KOPT-K1 (cell line): ENCODE measurements around the gene SELPLG.

Source experiments
- H3K27ac ChIP-seq: fragments of 200-600 bp; sonication (generic); 2 replicates; pipeline ENCODE4 v1.5.1; 2016; ENCODE audit warnings: antibody characterized with exemption, mild to moderate bottlenecking, low read depth, low read length; ENCODE audit not compliant: poor library complexity, severe bottlenecking
- H3K36me3 ChIP-seq: fragments of 200-600 bp; sonication (generic); 2 replicates; pipeline ENCODE4 v1.5.1; 2017; ENCODE audit warnings: antibody characterized with exemption, mild to moderate bottlenecking, low read length, moderate library complexity; ENCODE audit not compliant: insufficient read depth
- H3K9me3 ChIP-seq: fragments of 200-600 bp; sonication (generic); 2 replicates; pipeline ENCODE4 v1.5.1; 2017; ENCODE audit warnings: antibody characterized with exemption, low read length, mild to moderate bottlenecking; ENCODE audit not compliant: insufficient read depth, poor library complexity, severe bottlenecking

Gene SELPLG

DNA sequence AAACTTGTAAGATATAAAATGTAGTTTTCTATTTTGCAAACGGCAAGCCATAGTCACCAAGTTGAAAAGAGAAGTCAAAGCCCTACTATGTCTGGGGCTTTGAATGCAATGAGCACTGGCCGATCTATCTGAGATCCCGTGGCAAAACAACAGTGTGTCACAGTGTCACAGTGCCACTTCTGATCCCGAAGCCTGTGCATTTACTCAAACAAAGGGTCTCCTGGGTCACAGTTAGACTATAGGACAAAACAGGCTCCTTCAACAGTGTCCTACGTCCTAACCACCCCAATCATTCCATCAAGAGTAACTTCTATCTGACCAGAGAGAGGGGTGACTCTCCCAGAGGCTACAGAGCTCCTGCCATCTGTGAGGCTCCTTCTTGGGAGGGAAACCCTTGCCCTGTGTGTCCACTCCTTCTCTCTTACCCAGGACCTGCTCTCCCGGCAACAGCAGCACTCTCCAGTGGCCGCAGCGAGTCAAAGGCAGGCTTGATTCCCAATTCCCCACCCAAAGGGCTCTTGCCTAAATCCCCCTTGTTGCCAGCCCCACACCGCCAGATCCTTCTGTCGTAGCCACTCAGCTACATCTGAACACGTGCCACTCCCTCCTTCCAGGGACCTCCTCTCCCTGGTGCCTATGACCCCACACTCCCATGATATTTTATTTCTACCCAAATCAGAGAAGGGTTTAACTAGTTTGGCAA, 14.0 kb upstream of the SELPLG start:
- Histone ChIP-seq H3K9me3 (no peaks in the 10 kb centered on the region), H3K36me3 (peaks cover 38% of the 10 kb centered on the region), H3K27ac (no peak overlapping the region)

DNA sequence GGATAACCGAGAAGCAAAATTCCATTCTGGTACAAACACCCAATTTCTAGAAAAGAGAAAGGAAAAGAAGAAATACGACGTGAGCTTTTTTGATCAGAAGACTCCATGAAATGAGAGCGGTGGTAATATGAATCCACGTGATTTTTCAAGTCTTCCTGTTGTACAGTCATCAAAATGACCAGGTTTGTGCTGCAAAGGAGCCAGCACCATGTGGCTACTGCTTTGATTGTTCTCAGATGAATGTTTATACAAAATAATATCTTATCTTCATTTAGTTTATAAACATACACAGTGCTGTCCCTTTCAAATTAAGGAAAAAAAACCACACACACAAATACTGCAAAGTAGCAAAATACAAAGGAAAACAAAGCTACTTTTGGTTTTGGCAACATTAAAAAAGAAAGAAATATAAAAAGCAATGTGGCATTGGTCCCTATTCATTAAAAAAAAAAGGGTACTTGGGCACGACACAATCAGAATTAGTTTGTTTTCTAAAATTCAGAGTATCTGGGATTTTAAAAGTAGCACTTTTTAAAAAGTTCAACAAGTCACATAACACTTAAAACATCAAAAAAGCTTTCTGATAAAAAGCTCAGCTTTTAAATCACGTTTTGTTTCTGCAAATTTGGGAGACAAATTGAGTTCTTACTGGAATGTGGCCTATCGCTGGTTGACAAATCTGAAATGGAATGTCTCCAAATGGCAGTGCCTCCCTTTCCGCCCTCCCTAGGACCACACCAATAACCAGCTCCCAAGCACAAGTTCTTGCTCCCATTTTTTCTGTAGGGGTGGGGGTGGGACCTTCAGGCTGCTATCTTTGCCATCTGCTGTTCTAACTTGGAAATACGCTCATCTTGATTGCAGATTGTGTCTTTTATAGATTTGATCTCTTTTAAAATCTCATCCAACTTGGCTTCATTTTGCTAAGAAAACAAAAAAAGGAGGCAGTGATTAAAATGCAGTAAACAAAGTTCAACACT, 13.2 kb upstream of the SELPLG start:
- H3K9me3 ChIP-seq: no peaks in the 10 kb centered on the region
- peaks cover 30% of the 10 kb centered on the region for H3K36me3 ChIP-seq
- peak overlapping the region; percentile 58 for H3K27ac ChIP-seq

DNA sequence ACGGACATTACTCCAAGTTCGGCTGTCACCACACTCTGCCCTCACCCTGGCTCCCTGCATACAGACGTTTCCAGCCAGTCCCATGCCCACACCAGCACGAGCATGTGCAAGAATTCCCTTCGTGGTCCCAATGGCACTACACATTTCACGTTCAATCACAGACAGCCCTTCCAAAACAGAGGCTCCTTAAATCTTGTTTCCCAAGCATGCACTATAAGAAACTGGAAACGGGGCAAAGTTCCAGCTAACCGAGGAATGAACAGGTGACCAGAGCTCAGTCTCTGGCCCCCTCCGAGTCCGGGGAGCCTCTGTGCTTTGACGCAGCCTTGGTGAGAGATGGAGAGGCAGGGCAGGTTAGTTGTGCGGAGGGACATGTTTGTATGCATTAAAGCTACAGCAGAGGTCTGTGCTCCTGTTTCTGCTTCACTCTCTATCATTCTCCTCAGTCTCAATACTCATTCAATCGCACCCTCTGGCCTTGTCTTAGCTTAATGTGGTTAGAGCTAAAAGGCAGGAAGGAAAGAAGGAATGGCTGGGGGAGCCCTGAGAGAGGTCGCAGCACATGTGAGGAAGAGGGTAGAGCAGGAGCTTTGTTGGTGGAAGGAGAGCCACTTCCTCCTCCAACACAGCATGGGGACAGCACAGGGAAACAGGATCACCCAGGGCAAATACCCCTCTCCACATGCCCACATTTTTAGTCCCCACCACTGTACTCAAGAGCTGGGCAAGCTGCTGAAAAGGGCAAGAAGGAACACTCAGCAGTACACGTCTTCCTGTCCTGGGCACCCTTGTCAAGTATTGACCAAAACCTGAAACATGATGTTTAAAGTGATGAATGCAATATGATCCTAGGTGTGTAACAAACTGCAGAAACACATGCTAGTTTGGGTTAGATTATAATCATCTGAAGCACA, 12.2 kb upstream of the SELPLG start:
- Histone ChIP-seq H3K9me3 (no peaks in the 10 kb centered on the region), H3K36me3 (peaks cover 22% of the 10 kb centered on the region), H3K27ac (peak overlapping the region; percentile 58)

DNA sequence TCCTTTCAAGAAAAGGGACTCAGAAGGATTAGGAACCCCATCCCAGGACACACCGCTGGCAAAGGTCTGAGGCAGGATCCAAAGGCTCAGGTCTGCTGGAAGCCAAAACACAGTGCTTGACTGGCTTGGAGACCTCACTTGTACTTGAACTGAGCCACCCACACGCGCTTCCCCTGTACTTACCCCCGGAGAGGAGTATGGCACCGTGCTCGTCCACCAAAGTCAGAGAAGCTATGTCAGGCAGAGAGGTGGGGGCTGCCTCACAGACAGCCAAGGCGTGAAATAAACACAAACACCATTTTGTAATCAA, 11.1 kb upstream of the SELPLG start:
- H3K36me3 ChIP-seq: peaks cover 13% of the 10 kb centered on the region

DNA sequence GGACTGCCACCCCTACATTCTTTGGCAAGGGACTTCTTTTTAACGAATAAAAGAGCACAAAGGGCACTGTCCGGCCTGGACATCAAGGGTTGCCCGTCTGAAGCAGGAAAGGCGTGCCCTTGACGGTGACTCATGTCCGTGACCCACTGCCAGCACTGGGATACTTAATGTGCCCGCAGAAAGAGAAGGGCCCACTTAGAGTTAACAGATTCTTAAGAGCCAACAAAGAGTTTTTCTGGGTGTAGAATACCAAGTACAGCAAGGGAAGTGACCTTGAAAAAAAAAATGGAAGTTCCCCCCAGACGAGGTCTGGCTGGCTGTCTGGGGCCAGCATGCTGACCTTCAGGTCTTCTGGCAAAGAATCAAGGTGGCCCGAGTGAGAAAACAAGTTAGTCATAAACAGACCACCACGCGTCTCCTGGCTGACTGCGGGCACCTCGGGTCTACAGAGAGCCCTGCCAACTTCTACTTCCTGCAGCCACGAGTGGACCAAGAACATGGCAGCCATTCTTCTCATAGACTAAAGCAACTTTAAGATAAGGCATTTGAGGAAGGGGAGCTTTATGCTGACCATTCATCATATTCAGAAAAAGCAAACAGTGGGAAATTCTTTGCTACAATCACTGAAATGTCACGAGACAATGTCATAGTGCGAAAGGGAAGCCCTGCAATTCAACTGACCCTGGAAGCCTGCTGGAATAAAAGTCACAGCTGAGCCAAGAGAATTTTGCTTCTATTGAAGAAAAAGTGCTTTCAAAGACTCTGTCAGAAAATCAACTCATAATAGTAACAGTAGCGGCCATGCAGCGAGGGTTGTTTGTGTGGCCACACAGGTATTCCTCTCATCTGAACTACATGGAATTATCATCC, 10.5 kb upstream of the SELPLG start:
- Histone ChIP-seq H3K27ac (peak overlapping the region; percentile 58), H3K9me3 (no peaks in the 10 kb centered on the region), H3K36me3 (peaks cover 13% of the 10 kb centered on the region)

More for the DNA sequence above, 11.1 kb upstream of the SELPLG start:
- peak overlapping the region; percentile 58 for H3K27ac ChIP-seq
- H3K9me3 ChIP-seq: no peaks in the 10 kb centered on the region

DNA sequence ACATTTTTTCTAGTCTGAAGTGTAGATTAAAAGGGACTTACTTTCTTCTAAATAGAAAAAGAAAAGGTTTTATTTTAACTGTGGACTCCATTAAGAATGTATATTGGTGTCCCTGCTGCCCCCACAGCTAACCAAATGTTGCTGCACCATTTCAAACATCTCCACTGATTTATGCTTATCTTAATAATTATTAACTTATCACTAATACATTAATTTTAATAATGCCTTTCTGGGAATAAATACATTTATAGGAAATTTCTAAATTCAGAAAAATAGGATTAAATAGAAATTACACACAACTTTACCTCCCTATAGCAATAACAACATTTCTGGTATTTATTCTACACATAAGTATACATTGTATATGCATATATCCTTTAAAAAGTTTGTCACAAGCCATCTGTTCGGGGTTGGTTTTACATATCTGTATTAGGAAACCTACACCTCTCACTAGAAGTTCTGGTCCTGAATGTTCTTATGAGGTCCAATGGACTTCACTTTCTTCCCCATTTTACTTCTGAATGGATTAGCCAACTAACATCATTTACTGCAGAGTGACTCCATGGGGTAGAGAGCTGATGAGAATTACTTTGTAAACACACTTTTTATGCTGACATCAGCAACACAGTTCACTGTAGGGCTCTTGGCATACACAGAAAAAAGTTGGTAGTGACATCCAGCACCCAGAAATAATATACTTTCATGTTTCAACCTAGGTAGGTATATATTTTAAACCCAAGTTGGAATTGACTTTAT, 9.4 kb upstream of the SELPLG start:
- H3K27ac ChIP-seq: no peak overlapping the region
- H3K9me3 ChIP-seq: no peaks in the 10 kb centered on the region
- H3K36me3 ChIP-seq: peaks cover 4% of the 10 kb centered on the region; the same call in 1 of the 2 replicates

DNA sequence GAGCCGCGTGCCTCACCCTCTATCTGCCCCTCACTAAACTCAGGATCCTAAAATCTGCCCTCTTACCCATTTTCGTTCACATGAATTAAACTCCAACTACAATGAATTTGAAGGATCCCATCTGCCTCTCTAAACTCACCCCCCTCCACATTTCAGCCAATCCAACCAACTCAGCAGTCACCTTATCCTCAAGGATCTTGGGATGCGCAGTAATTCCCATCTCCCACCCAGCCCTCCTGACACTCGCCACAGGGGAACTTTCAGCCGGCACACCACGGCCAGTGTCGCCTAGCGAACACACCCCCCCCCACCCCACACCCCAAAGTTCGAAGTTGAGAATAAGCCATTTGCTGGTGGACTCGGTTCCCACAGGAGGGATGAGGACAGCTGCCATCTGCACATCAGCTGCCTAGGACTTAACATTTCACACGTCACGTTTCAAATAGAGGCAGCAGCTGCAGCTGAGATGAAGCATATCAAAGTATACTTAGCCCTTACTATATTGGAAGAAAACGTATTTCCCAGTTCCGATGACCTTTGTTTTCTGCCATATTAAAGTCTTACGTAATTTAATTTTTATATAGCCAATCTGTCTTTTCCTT, 8.7 kb upstream of the SELPLG start:
- Histone ChIP-seq H3K36me3 (no peaks in the 10 kb centered on the region), H3K27ac (peak overlapping the region; percentile 48), H3K9me3 (no peaks in the 10 kb centered on the region)

DNA sequence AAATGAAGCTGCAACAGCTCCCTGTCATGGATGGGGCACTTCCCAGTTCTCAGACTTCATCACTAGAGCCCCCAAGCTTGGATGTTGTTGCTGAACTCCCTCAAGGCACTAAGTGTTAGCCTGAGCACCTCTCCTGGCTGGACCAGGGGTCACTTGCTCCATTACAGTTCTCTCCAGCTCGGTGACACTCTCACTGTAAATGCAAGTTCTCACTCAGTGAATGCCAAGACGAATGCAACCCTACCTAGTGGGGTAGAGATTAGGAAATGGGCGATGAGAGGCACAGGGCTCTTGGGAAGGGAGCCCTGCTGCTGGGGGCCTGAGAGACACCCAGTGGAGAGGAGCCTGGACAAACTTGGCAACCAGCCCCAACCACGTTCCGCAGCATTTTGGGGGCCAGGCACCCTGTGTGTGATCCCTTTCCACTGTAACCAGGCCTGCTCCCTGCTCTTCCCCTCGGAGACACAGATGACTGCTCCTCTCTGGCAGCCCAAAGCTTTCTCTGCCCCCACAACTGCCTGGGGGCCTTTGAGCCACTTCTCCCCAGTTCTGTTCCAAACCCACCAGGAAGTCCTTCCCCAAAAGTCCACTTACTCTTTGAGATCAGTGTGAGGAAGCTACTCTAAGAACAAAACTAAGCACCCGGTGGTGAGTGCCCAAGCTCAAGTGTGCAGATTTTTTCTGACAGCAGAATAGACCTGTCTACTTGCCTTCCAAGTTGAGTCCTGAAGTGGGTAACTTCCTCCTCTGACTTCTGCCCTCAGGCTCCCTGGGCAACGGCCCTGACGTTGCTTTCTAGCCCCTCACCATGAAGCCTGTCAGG, 8.0 kb upstream of the SELPLG start:
- Histone ChIP-seq H3K9me3 (no peaks in the 10 kb centered on the region), H3K36me3 (no peaks in the 10 kb centered on the region), H3K27ac (peak overlapping the region; percentile 48)

DNA sequence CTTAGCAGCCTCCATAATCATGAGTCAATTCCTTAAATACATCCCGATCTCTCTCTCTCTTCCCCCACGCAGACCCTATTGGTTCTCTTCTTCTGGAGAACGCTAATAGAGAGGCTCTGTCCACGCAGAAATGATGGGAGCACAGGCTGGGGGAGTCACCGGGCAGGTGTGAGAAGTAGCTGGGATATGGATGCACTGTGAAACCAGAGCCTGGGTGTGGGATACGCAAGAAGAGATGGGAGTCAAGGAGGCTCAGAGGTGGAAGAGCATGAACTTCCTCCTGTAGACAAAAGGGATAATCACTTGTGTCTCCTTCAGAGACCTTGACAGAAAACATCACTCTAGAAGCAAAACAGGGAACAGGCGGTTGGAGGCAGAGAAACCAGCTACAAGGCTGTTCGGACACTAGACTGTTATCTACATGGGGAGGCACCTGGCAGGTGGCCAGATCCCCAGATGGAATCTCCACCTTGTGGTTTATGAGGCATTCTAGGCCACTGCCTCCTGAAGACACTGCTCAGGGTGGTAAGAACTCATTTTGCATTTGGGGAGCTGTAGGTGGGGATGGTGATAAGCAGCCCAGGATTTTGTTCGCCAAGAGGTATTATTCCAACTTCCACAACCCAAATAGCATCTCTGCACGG, 7.2 kb upstream of the SELPLG start:
- Histone ChIP-seq H3K36me3 (no peaks in the 10 kb centered on the region), H3K9me3 (no peaks in the 10 kb centered on the region), H3K27ac (peak overlapping the region; percentile 48)

DNA sequence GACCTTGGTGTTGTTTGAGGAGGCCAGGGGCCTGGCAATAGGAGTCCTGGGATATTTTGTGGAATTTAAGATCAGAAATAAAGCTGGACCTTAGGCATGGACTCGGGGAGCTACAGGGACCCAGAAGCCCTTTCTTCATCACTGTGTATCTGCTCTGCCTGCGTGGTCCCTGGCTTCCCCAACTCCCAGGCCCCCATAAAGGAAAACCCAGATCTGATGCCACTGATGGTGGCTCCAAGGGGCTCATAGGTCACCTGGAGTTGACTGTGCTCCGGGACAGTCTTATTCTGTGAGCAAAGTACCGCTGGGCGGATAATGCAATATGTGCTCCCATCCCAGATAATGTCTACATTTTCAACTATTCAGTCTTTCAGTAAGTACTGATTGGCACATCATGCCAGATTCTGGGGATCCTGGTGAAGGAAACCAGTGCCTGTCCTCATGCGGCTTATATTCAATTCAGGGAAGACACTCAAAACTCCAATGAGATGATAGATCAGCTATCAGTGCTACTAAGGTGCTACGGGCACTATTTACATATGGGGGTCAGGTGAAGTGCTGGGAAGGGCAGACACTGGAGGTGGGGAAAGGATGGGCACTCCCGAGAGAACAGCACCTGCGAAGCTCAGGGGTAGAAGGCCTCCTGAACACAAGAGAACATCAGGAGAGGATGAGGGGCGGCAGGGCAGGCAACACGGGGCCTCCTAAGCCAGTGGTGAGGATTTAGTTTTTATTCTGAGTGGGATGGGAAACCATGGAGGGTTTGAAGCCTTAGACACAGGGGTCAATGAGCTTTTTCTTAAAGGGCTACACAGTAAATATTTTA, 5.5 kb upstream of the SELPLG start:
- H3K27ac ChIP-seq: peak overlapping the region; percentile 99
- H3K36me3 ChIP-seq: no peaks in the 10 kb centered on the region
- no peaks in the 10 kb centered on the region for H3K9me3 ChIP-seq

DNA sequence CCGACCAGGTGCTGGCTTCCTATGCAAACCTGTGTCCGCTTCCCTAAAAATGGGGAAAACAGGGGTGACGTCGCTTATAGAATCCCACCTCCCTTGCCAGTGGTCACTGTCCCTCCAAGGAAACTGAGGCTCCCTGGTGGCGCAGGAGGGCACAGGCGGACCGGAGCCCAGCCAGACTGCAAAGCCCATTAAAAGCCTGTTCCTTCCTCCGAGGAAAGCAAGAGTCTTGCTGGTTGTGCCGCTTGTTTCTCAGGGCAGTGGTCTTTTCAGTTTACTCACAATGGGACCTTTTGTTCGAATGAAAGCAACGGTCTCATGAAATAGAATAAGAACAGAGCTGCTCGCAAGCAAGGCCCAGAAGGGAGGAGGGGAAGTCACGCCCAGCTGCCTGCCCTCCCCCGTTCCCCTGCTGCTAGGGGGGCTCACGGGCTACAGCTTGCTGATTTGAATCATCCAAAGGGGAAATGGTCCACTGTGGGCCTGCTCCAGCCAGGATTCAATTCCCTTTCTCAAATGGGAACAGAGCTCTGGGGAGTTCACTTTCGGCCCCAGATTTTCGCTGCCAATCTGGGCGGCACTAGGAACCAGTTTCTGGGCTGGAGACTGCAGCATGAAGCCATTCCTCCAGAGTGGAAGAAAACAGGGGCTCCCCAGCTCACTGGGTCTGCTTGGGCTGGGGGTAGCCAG, 4.6 kb upstream of the SELPLG start:
- Histone ChIP-seq H3K9me3 (no peaks in the 10 kb centered on the region), H3K27ac (peak overlapping the region; percentile 99), H3K36me3 (no peaks in the 10 kb centered on the region)
